Parathyroid adenoma (tissue), 2 donors: ENCODE measurements around the gene NAP1L1.

Source experiments
- H2AFZ ChIP-seq: fragments of 300-600 bp; sonication (generic); one replicate; pipeline ENCODE4 v1.7.0; 2017; ENCODE audit warnings: antibody characterized with exemption, mild to moderate bottlenecking
- H3K27ac ChIP-seq: fragments of 300-600 bp; sonication (generic); one replicate; pipeline ENCODE4 v1.7.0; 2017
- H3K27me3 ChIP-seq: fragments of 300-600 bp; sonication (generic); one replicate; pipeline ENCODE4 v1.7.0; 2017; ENCODE audit warnings: low read length; ENCODE audit not compliant: control insufficient read depth, insufficient read depth
- H3K36me3 ChIP-seq: fragments of 300-600 bp; sonication (generic); one replicate; pipeline ENCODE4 v1.7.0; 2017; ENCODE audit warnings: low read length; ENCODE audit not compliant: control insufficient read depth, insufficient read depth
- H3K4me1 ChIP-seq: fragments of 300-600 bp; sonication (generic); one replicate; pipeline ENCODE4 v1.7.0; 2017; ENCODE audit warnings: control low read depth
- H3K4me2 ChIP-seq: fragments of 300-600 bp; sonication (generic); one replicate; pipeline ENCODE4 v1.7.0; 2017; ENCODE audit warnings: low read length
- H3K4me3 ChIP-seq: fragments of 300-600 bp; sonication (generic); one replicate; pipeline ENCODE4 v1.7.0; 2017; ENCODE audit warnings: low read depth, low read length
- H3K79me2 ChIP-seq: fragments of 300-600 bp; sonication (generic); one replicate; pipeline ENCODE4 v1.7.0; 2017; ENCODE audit warnings: control low read depth
- H3K9ac ChIP-seq: fragments of 300-600 bp; sonication (generic); one replicate; pipeline ENCODE4 v1.7.0; 2017; ENCODE audit warnings: mild to moderate bottlenecking
- H3K9me3 ChIP-seq: fragments of 300-600 bp; sonication (generic); one replicate; pipeline ENCODE4 v1.7.0; 2017; ENCODE audit warnings: low read length; ENCODE audit not compliant: control insufficient read depth
- CTCF ChIP-seq: fragments of 300-600 bp; sonication (generic); IDR thresholded peaks from one replicate; pipeline ENCODE4 v1.7.0; 2017; ENCODE audit warnings: antibody characterized with exemption, mild to moderate bottlenecking
- donor health status: primary hyperparathyroidism.

Gene NAP1L1

GRCh38 chr12:76038176-76038575 is 46.3 kb downstream of the NAP1L1 start:
- H3K36me3 ChIP-seq, result no peaks in the 10 kb centered on the region
- TF ChIP-seq CTCF, result no peak

GRCh38 chr12:76037130-76038103 is 47.1 kb downstream of the NAP1L1 start:
- no peak overlapping the region for H3K4me3 ChIP-seq
- H3K9ac ChIP-seq, result no peak overlapping the region
- TF ChIP-seq CTCF, result peak; percentile 81

More at GRCh38 chr12:76038176-76038575, 46.3 kb downstream of the NAP1L1 start:
- H3K9me3 ChIP-seq, result no peaks in the 10 kb centered on the region
- H3K27me3 ChIP-seq, result no peaks in the 10 kb centered on the region
- H3K4me3 ChIP-seq, result no peak overlapping the region
- no peaks in the 10 kb centered on the region for H3K79me2 ChIP-seq
- no peak overlapping the region for H3K4me2 ChIP-seq
- no peak overlapping the region for H2AFZ ChIP-seq
- no peak overlapping the region for H3K9ac ChIP-seq
- no peaks in the 10 kb centered on the region for H3K4me1 ChIP-seq
- no peak overlapping the region for H3K27ac ChIP-seq

GRCh38 chr12:76035045-76035444 is 49.4 kb downstream of the NAP1L1 start:
- H3K27ac ChIP-seq, result no peak overlapping the region
- no peak overlapping the region for H2AFZ ChIP-seq
- no peak overlapping the region for H3K4me2 ChIP-seq
- TF ChIP-seq CTCF, result no peak
- no peaks in the 10 kb centered on the region for H3K4me1 ChIP-seq
- no peak overlapping the region for H3K4me3 ChIP-seq
- no peak overlapping the region for H3K9ac ChIP-seq
- H3K27me3 ChIP-seq, result no peaks in the 10 kb centered on the region
- no peaks in the 10 kb centered on the region for H3K9me3 ChIP-seq
- H3K79me2 ChIP-seq, result no peaks in the 10 kb centered on the region
- no peaks in the 10 kb centered on the region for H3K36me3 ChIP-seq

More at GRCh38 chr12:76037130-76038103, 47.1 kb downstream of the NAP1L1 start:
- no peak overlapping the region for H3K27ac ChIP-seq
- no peak overlapping the region for H2AFZ ChIP-seq
- H3K9me3 ChIP-seq, result no peaks in the 10 kb centered on the region
- no peaks in the 10 kb centered on the region for H3K4me1 ChIP-seq
- no peaks in the 10 kb centered on the region for H3K36me3 ChIP-seq
- no peaks in the 10 kb centered on the region for H3K79me2 ChIP-seq
- H3K4me2 ChIP-seq, result no peak overlapping the region
- H3K27me3 ChIP-seq, result no peaks in the 10 kb centered on the region

GRCh38 chr12:76033081-76034011 is 51.1 kb downstream of the NAP1L1 start:
- TF ChIP-seq CTCF, result no peak
- Histone ChIP-seq H3K79me2 (no peaks in the 10 kb centered on the region), H3K4me3 (no peak overlapping the region), H3K36me3 (no peaks in the 10 kb centered on the region), H3K27ac (no peak overlapping the region), H3K4me1 (no peaks in the 10 kb centered on the region), H3K9me3 (no peaks in the 10 kb centered on the region), H3K4me2 (no peak overlapping the region), H2AFZ (no peak overlapping the region), H3K27me3 (no peaks in the 10 kb centered on the region), H3K9ac (no peak overlapping the region)
